ENCODE results near the gene PTPRA.
A peak's percentile ranks its signal among the peaks of the same experiment; 100 is the strongest.

PTPRA gene

DNA sequence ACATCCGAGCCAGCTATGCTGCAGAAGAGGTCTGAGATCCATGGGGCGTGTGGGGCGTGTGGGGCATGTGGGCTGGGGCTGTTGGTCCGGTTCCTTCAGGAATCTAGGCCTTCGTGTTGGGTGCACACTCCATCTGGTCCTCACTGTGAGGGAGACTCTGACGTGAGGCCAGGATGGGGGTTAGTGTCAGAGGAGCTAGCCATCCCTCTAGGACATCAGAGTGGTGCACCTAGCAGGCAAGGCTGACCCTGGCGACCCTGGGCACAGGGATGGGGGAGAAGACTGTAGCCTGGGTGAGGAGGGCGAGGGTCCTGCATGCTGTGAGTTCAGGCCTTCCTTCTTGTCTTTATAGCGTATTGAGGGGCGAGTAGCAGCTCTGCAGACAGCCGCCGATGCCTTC, 8.7 kb upstream of the PTPRA start:
- H3K27me3 ChIP-seq (ENCODE audit: insufficient read depth, low read length) = 0 out of 2 replicates have a peak, but pooled peaks cover 5% of the 10 kb centered on the region
- H3K9ac ChIP-seq (ENCODE audit: low read depth, low read length) = no peak overlapping the region
- H3K36me3 ChIP-seq (ENCODE audit: insufficient read depth, low read depth, low read length) = no peaks in the 10 kb centered on the region; the same call in 1 of the 2 replicates
- H3K9me3 ChIP-seq (ENCODE audit: insufficient read depth, low read depth, low read length) = no peaks in the 10 kb centered on the region
- no peak overlapping the region for H3K27ac ChIP-seq (ENCODE audit: low read length)
- no peak overlapping the region for H3K4me3 ChIP-seq (ENCODE audit: low read length)
- H3K4me1 ChIP-seq (ENCODE audit: insufficient read depth, low read length) = no peaks in the 10 kb centered on the region

- Histone ChIP-seq H3K9ac (ENCODE audit: low read depth, low read length) (no peak overlapping the region), H3K9me3 (ENCODE audit: insufficient read depth, low read depth, low read length) (no peaks in the 10 kb centered on the region), H3K27me3 (ENCODE audit: insufficient read depth, low read length) (0 out of 2 replicates have a peak, but pooled peaks cover 5% of the 10 kb centered on the region), H3K4me3 (ENCODE audit: low read length) (no peak overlapping the region), H3K4me1 (ENCODE audit: insufficient read depth, low read length) (no peaks in the 10 kb centered on the region), H3K27ac (ENCODE audit: low read length) (no peak overlapping the region), H3K36me3 (ENCODE audit: insufficient read depth, low read depth, low read length) (no peaks in the 10 kb centered on the region; the same call in 1 of the 2 replicates)
Observed at GRCh38 chr20:2865101-2865500, 8.2 kb upstream of the PTPRA start.

DNA sequence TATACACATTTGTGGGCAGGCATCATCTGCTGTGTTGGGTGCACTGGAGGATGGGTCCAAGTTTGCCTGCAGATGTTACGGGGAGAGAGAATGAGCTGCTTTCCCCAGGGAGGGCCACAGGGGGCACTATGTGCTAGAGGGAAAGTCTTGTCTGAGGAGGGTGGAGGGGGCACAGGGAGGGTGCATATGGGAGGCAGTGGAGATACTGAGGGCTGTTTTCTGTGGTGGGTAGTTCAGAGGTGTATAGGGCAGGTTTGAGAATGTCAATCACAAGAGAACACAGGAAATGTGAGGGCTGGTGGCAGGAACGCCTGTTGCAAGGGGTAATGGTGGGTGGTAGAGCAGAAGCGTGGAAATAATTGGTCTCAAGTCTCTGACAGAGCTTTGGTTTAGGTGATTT, 7.7 kb upstream of the PTPRA start:
- no peak overlapping the region for H3K27ac ChIP-seq (ENCODE audit: low read length)
- H3K9ac ChIP-seq (ENCODE audit: low read depth, low read length) = no peak overlapping the region
- H3K4me1 ChIP-seq (ENCODE audit: insufficient read depth, low read length) = no peaks in the 10 kb centered on the region
- H3K36me3 ChIP-seq (ENCODE audit: insufficient read depth, low read depth, low read length) = no peaks in the 10 kb centered on the region; the same call in 1 of the 2 replicates
- peaks cover 8% of the 10 kb centered on the region for H3K27me3 ChIP-seq (ENCODE audit: insufficient read depth, low read length)
- no peaks in the 10 kb centered on the region for H3K9me3 ChIP-seq (ENCODE audit: insufficient read depth, low read depth, low read length)
- no peak overlapping the region for H3K4me3 ChIP-seq (ENCODE audit: low read length)

DNA sequence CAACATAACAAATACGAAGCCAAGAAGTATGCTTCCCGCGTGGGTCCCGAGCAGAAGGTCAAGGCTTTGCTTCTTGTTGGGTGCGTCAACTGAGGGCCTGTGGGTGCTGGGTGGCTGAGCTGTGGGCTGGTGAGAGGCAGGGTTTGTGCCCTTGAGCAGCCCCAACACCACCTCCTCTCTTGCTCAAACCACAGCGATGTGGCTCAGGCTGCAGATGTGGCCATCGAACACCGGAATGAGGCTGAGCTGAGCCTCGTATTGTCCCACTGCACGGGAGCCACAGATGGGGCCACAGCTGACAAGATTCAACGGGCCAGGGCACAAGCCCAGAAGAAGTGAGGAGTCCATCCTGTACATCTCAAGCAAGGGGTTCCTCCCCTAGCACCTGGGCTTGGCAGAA, 7.0 kb upstream of the PTPRA start:
- Histone ChIP-seq H3K36me3 (ENCODE audit: insufficient read depth, low read depth, low read length) (no peaks in the 10 kb centered on the region; the same call in 1 of the 2 replicates), H3K4me1 (ENCODE audit: insufficient read depth, low read length) (no peaks in the 10 kb centered on the region; the same call in 1 of the 2 replicates)

DNA sequence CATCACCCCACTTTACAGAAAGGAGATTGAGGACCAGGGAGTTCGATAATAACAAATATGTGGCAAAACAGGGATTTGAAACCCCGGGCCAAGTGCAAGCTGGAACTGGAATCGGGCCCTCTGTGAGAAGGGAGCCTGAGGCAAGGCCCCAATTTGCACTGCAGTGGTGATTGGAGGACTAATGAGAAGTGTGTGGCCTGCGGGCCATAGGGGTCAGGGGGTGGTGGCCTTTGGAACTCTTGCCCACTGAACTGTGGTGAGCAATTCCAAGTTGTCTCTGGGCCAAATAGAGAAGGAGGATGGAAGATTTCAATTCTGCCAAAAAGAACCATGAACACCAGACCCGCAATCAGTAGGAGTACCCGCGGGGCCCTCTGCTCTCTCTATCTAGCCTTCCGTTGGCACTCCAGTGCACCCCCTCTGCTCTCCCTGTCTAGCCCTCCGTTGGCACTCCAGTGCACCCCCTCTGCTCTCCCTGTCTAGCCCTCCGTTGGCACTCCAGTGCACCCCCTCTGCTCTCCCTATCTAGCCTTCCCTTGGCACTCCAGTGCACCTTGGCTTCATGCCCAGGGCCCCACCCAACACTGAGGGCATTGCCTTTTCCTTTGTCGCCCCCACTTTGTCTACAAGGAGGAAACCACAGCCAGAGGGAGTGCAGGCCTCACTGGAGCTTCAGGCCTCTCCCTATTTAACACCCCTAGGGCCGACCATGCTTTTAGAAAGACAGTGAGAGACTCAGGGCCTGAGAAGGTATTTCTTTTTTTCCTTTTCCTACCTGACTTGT, 6.0 kb upstream of the PTPRA start:
- H3K27me3 ChIP-seq (ENCODE audit: insufficient read depth, low read length) = peaks cover 25% of the 10 kb centered on the region
- H3K9ac ChIP-seq (ENCODE audit: low read depth, low read length) = no peak overlapping the region
- H3K9me3 ChIP-seq (ENCODE audit: insufficient read depth, low read depth, low read length) = no peaks in the 10 kb centered on the region
- no peaks in the 10 kb centered on the region; the same call in 1 of the 2 replicates for H3K36me3 ChIP-seq (ENCODE audit: insufficient read depth, low read depth, low read length)
- H3K4me3 ChIP-seq (ENCODE audit: low read length) = no peak overlapping the region
- no peak overlapping the region for H3K27ac ChIP-seq (ENCODE audit: low read length)
- no peaks in the 10 kb centered on the region; the same call in 1 of the 2 replicates for H3K4me1 ChIP-seq (ENCODE audit: insufficient read depth, low read length)

More for the DNA sequence above, 7.0 kb upstream of the PTPRA start:
- no peak overlapping the region for H3K9ac ChIP-seq (ENCODE audit: low read depth, low read length)
- H3K27ac ChIP-seq (ENCODE audit: low read length) = no peak overlapping the region
- peaks cover 14% of the 10 kb centered on the region for H3K27me3 ChIP-seq (ENCODE audit: insufficient read depth, low read length)
- H3K4me3 ChIP-seq (ENCODE audit: low read length) = no peak overlapping the region
- H3K9me3 ChIP-seq (ENCODE audit: insufficient read depth, low read depth, low read length) = no peaks in the 10 kb centered on the region

GRCh38 chr20:2869381-2869780, 3.9 kb upstream of the PTPRA start:
- no peaks in the 10 kb centered on the region for H3K36me3 ChIP-seq (ENCODE audit: insufficient read depth, low read depth, low read length)
- H3K9ac ChIP-seq (ENCODE audit: low read depth, low read length) = no peak overlapping the region
- no peaks in the 10 kb centered on the region for H3K9me3 ChIP-seq (ENCODE audit: insufficient read depth, low read depth, low read length)
- H3K4me1 ChIP-seq (ENCODE audit: insufficient read depth, low read length) = no peaks in the 10 kb centered on the region; the same call in 1 of the 2 replicates
- H3K27ac ChIP-seq (ENCODE audit: low read length) = no peak overlapping the region
- no peak overlapping the region for H3K4me3 ChIP-seq (ENCODE audit: low read length)
- H3K27me3 ChIP-seq (ENCODE audit: insufficient read depth, low read length) = peaks cover 33% of the 10 kb centered on the region

DNA sequence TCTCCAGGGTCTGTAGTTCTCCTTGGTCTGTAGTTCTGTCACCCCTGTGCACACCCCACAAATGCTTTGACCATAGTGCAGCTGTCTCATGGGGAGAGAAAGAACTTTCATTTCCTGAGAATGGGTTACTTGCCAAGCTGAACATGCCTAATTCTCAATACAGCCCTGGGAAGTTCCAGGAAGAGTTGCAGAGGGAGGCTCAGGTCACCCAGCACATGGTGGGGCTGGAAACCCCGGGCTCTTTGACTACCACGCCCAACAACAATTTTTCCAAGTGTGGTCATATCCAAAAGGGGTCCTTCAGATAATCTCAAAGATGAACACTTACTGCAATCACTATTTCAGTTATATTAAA, 2.2 kb upstream of the PTPRA start:
- Histone ChIP-seq H3K27me3 (ENCODE audit: insufficient read depth, low read length) (peaks cover 33% of the 10 kb centered on the region), H3K9me3 (ENCODE audit: insufficient read depth, low read depth, low read length) (no peaks in the 10 kb centered on the region), H3K4me1 (ENCODE audit: insufficient read depth, low read length) (peaks cover 5% of the 10 kb centered on the region; the same call in 1 of the 2 replicates), H3K4me3 (ENCODE audit: low read length) (no peak overlapping the region), H3K9ac (ENCODE audit: low read depth, low read length) (no peak overlapping the region), H3K36me3 (ENCODE audit: insufficient read depth, low read depth, low read length) (no peaks in the 10 kb centered on the region), H3K27ac (ENCODE audit: low read length) (no peak overlapping the region)

DNA sequence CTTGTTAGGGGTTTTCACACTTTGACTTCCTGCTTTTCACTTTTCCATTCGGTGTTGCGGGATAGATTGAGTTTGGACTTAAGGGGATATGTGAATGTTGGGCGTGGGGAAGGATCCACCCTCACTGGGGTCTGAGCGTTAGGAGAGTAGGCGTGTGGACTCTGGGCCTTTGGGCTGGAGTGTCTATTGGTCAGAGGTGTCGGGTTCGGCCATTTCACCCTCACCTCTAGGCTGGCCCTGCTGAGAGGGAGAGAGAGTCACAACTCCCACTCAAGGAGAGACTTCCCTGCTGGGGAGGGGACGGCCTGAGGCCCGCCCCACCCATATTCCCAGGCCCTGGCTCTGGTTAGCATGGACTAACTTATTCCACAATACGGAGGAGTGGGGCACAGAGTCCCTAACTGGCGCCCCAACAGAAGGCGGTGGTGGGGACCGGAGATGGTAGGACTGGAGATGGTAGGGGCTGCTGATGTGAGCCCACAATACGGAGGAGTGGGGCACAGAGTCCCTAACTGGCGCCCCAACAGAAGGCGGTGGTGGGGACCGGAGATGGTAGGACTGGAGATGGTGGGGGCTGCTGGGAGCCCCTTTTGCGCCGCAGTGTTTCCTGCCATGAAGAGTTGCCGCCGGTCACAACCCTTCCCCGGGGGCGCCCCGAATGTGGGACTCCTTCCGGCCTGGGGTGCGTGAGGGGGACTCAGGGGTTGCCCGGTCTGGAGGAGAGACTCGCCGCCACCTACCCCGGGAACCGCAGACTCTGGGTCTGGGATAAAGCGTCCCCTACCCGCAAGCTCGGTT, 1.4 kb upstream of the PTPRA start:
- Histone ChIP-seq H3K27me3 (ENCODE audit: insufficient read depth, low read length) (peaks cover 33% of the 10 kb centered on the region), H3K9me3 (ENCODE audit: insufficient read depth, low read depth, low read length) (no peaks in the 10 kb centered on the region), H3K4me3 (ENCODE audit: low read length) (peak overlapping the region; percentile 92), H3K4me1 (ENCODE audit: insufficient read depth, low read length) (peaks cover 5% of the 10 kb centered on the region; the same call in 1 of the 2 replicates), H3K36me3 (ENCODE audit: insufficient read depth, low read depth, low read length) (no peaks in the 10 kb centered on the region), H3K9ac (ENCODE audit: low read depth, low read length) (peak overlapping the region; percentile 65; the same call in 1 of the 2 replicates), H3K27ac (ENCODE audit: low read length) (no peak overlapping the region)

- H3K4me1 ChIP-seq (ENCODE audit: insufficient read depth, low read length) = peaks cover 5% of the 10 kb centered on the region; the same call in 1 of the 2 replicates
- peak overlapping the region; percentile 65; the same call in 1 of the 2 replicates for H3K9ac ChIP-seq (ENCODE audit: low read depth, low read length)
- H3K36me3 ChIP-seq (ENCODE audit: insufficient read depth, low read depth, low read length) = no peaks in the 10 kb centered on the region
- peak overlapping the region; percentile 92 for H3K4me3 ChIP-seq (ENCODE audit: low read length)
- H3K27ac ChIP-seq (ENCODE audit: low read length) = no peak overlapping the region
- peaks cover 33% of the 10 kb centered on the region for H3K27me3 ChIP-seq (ENCODE audit: insufficient read depth, low read length)
- no peaks in the 10 kb centered on the region for H3K9me3 ChIP-seq (ENCODE audit: insufficient read depth, low read depth, low read length)
Observed at GRCh38 chr20:2872459-2873009, 747 bp upstream of the PTPRA start.

DNA sequence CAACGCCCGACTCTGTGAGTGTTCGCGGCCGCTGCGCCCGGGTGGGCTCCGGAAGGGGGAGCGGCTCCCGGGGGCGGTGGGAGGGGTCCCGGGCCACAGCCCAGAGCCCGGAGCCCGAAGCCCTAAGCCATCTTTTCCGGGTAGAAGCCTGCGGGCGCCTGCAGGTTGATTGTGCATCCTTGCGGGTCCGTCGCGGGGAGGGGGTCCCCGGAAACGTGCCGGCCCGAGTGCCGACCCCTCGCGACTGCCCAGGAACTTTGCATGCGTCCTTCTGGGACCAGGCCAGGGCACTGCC, 413 bp downstream of the PTPRA start:
- Histone ChIP-seq H3K4me1 (ENCODE audit: insufficient read depth, low read length) (peaks cover 5% of the 10 kb centered on the region; the same call in 1 of the 2 replicates), H3K36me3 (ENCODE audit: insufficient read depth, low read depth, low read length) (no peaks in the 10 kb centered on the region), H3K4me3 (ENCODE audit: low read length) (peak overlapping the region; percentile 92), H3K27me3 (ENCODE audit: insufficient read depth, low read length) (peaks cover 33% of the 10 kb centered on the region), H3K9ac (ENCODE audit: low read depth, low read length) (peak overlapping the region; percentile 88; the same call in 1 of the 2 replicates), H3K27ac (ENCODE audit: low read length) (peak overlapping the region; percentile 67), H3K9me3 (ENCODE audit: insufficient read depth, low read depth, low read length) (no peaks in the 10 kb centered on the region)

- peaks cover 28% of the 10 kb centered on the region for H3K27me3 ChIP-seq (ENCODE audit: insufficient read depth, low read length)
- no peaks in the 10 kb centered on the region for H3K36me3 ChIP-seq (ENCODE audit: insufficient read depth, low read depth, low read length)
- peak overlapping the region; percentile 92 for H3K4me3 ChIP-seq (ENCODE audit: low read length)
- peak overlapping the region; percentile 88; the same call in 1 of the 2 replicates for H3K9ac ChIP-seq (ENCODE audit: low read depth, low read length)
- no peak overlapping the region for H3K27ac ChIP-seq (ENCODE audit: low read length)
- H3K4me1 ChIP-seq (ENCODE audit: insufficient read depth, low read length) = peaks cover 8% of the 10 kb centered on the region; the same call in 1 of the 2 replicates
- no peaks in the 10 kb centered on the region for H3K9me3 ChIP-seq (ENCODE audit: insufficient read depth, low read depth, low read length)
Observed at GRCh38 chr20:2874456-2874855, 1.2 kb downstream of the PTPRA start.

Measured in iPS-20b (cell line).